GM12891 (cell line): ENCODE results near the gene COL12A1.

ENCODE experiments used
- DNase-seq: peaks from one replicate; pipeline ENCODE4 v3.0.0; 2011; ENCODE audit warnings: low spot score; ENCODE audit not compliant: insufficient read length
- FAIRE-seq: peaks from 2 replicates; lab custom pipeline; 2011; peaks lifted over from hg19 to GRCh38; lab: Jason Lieb, UNC
- PAX5 ChIP-seq: IDR thresholded peaks from 2 replicates; pipeline ENCODE4 v1.6.1; 2011; ENCODE audit warnings: low read length, moderate library complexity, mild to moderate bottlenecking; ENCODE audit not compliant: insufficient read depth, severe bottlenecking
- POLR2A ChIP-seq: IDR thresholded peaks from 2 replicates; pipeline ENCODE4 v1.6.1; 2011; ENCODE audit warnings: low read depth, low read length, control low read depth
- POLR2AphosphoS5 ChIP-seq: IDR thresholded peaks from 2 replicates; pipeline ENCODE4 v1.6.1; 2011; ENCODE audit warnings: low read depth, low read length, control low read depth
- POU2F2 ChIP-seq: IDR thresholded peaks from 2 replicates; pipeline ENCODE4 v1.6.1; 2011; ENCODE audit warnings: low read depth, mild to moderate bottlenecking, control low read depth, low read length, moderate library complexity
- SPI1 ChIP-seq: IDR thresholded peaks from 2 replicates; pipeline ENCODE4 v1.6.1; 2011; ENCODE audit warnings: low read depth, low read length, control low read depth
- TAF1 ChIP-seq: IDR thresholded peaks from 2 replicates; pipeline ENCODE4 v1.6.1; 2011; ENCODE audit warnings: low read depth, low read length, control low read depth

COL12A1 gene

DNA sequence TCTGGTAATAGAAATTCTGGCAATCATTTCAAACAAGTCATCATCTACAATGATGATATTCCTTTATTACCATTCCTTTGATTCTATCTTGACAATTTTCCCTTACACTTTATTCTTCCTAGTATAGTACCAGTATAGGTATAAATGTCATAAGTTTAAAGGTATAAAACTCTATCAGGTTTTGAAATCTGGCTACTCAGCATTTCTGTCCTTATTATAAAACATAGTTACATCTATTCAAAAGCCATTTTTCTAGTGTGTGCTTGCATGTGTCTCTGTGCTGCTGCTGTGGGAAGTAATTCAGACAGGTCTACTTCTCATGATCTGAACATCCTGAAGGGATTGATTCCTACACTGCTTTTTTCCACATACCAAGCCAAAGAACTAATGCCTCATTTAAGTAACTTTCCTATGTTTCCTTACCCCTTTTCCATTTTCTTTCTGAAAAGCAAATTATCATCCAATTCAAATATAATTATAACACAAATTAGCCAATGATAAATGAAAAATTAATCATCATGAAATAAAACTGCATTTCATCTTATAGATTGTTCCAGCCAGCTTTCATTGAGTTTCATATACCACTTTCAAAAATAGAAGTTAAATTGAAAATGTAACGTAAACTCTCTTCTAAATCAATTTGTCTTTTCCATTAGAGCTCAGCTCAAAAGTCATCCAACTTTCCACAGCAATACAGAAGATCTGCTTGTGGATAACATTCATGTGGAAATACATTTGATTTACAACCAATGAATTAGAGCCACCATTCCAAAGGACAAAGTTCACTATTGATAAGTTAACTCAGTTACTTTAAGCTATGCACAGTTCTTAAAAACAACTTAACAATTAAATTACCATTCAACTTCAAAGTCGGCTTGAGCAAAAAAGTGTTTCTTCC is 35.9 kb downstream of the COL12A1 start:
- no peak for DNase-seq
- FAIRE-seq, result no peak
- TF ChIP-seq POU2F2, result no peak
- no peak for TF ChIP-seq PAX5

DNA sequence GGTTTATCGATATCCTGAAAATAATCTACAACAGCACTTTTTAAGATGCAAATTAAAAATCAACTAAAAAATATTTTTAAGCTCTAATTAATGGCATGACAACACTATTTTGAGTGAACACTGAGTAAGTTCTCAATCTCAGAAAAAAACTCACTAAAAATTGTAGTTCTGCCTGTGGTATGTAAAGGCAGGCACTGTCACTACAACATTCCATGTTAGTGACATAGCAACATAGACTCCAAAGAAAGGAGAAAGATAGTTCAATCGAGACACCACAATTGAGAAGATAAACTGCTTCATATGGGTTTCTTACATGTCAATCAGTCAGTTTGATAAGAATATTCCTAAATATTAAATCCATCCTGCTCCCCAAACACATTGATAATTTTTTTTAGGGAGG is 38.0 kb downstream of the COL12A1 start:
- TF ChIP-seq POLR2A, result no peak
- TF ChIP-seq PAX5, result no peak
- TF ChIP-seq SPI1, result no peak
- no peak for TF ChIP-seq POLR2AphosphoS5
- no peak for TF ChIP-seq POU2F2
- no peak for TF ChIP-seq TAF1
- DNase-seq, result no peak
- no peak for FAIRE-seq

DNA sequence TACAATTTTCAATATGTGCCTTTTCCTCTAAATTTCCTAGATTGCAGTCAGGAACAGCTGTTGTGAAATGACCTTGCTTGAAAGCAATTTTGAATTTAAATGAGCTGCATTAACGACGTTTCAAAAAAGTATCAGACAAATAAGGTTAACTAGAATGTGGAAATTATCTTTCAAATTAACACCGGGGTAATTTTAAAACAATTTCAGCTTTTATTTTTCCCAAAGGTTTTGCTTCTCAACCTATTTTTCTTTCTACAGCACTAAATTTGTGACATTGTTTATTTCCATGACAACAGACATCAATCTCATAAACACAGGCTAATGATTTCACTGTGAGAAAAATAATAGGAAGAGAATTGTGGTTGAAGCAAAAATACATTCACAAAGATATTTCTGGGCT is 38.5 kb downstream of the COL12A1 start:
- DNase-seq (no peak), FAIRE-seq (no peak)
- no peak for TF ChIP-seq POLR2A
- TF ChIP-seq TAF1, result no peak
- TF ChIP-seq SPI1, result no peak
- TF ChIP-seq PAX5, result no peak
- TF ChIP-seq POLR2AphosphoS5, result no peak
- TF ChIP-seq POU2F2, result no peak

DNA sequence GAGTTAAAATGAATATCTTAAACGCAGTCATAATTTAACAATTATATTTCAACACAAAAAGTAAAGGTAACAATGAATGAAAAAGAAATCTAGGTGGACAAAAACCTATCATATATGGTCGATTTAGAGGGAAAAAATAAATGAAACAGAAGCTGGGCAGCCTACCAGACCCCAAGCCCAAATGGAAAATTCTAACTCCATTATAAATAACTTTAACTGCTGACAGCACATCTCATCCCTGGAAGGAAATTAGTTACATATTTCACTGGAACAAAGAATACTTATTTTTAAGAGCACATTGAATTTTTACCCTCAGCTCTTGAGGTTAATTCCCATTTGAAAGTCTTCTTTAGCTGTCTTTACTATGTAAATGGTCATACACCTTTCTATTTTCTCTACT is 39.1 kb downstream of the COL12A1 start:
- FAIRE-seq (no peak), DNase-seq (no peak)
- TF ChIP-seq PAX5 (no peak), SPI1 (no peak), POLR2A (no peak), POU2F2 (no peak), POLR2AphosphoS5 (no peak), TAF1 (no peak)

DNA sequence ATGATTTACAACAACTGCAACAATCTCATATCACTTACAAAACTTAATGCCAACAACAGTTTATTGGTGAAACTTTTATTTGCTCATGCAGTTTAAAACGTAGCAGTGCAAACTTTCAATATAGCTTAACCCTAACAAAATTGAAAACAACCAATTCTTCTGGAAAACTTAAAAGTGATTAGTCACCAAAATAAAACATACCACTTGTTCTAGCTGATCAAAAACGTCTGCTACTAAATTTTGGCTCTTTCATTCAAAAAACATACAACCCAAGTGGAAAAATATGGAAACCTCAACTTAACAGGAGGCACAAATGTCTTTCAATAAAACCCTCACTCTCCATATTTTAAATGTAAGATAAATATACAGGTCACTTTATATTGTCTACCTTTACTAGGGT is 39.6 kb downstream of the COL12A1 start:
- FAIRE-seq (no peak), DNase-seq (no peak)
- TF ChIP-seq SPI1 (no peak), POU2F2 (no peak)

DNA sequence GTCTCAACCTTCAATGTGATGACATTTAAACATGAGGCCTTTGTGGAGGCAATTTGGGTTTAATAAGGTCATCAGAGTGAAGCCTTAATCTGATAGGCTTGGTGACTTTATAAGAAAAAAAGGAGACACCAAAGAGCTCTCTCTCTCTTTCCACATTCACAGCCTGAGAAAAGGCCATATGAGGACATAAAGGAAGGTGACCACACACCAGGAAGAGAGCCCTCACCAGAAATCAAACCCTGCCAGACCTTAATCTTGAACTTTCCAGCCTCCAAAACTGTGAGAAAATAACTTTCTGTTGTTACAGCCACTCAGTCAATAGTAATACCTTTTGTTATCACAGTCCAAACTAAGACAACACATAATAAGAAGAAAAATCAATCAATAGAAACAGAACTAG is 47.7 kb downstream of the COL12A1 start:
- no peak for TF ChIP-seq SPI1
- no peak for TF ChIP-seq TAF1
- no peak for TF ChIP-seq PAX5
- no peak for TF ChIP-seq POLR2A
- no peak for TF ChIP-seq POLR2AphosphoS5
- TF ChIP-seq POU2F2, result no peak
- no peak for DNase-seq
- FAIRE-seq, result no peak

DNA sequence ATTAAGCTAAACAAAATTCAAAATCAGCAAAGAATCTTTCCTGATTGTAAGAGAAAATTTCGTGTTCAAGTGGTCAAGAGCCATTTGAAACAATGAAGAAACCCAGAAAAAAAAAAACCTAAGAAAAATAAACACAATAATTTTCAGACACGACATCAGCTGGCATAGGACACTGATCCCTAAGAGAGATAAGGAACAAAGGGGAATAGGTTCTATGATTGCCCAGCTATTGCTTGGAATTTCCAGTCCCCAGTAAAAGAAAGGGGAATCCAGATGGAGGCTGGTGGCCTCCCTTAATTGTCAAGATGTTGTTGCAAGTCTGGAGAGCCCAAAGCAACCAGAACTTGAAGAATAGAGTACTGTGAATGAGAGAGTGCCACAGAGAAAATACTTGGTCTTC is 48.5 kb downstream of the COL12A1 start:
- DNase-seq (no peak), FAIRE-seq (no peak)
- no peak for TF ChIP-seq POLR2AphosphoS5
- no peak for TF ChIP-seq SPI1
- TF ChIP-seq TAF1, result no peak
- no peak for TF ChIP-seq POLR2A
- no peak for TF ChIP-seq POU2F2
- TF ChIP-seq PAX5, result no peak

DNA sequence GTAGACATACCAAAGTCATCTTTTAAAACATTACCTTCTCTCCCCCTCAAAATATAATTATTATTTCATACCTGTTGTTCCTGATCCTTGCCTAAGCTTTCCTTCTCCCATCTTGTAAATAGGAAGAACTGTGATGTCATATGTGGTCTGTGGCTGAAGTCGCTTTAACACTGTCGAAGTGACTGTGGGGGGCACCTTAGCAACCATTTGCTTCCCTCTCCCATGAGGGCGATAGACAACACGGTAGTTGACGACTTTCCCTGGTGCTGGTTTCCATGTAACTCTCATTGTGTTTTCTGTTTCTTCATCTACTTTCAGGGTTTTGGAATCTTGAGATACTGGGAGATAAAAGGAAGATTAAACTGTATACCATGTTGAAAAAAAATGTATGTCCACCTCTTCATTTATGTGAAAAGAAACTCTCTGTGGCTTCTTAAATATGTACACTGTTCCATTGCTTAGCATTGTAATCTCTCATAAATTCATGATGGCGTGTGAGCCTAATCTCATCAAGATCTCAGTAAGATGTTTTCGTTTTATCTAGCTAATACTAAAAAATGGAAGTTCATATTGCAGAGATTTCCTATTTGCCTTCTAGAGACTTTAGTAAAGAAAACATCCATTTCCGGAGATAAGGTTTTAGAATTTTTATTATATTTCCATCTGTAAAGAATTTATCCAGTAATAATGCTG is 49.5 kb downstream of the COL12A1 start:
- TF ChIP-seq TAF1, result no peak
- TF ChIP-seq POU2F2, result no peak
- TF ChIP-seq SPI1, result no peak
- FAIRE-seq, result no peak

DNA sequence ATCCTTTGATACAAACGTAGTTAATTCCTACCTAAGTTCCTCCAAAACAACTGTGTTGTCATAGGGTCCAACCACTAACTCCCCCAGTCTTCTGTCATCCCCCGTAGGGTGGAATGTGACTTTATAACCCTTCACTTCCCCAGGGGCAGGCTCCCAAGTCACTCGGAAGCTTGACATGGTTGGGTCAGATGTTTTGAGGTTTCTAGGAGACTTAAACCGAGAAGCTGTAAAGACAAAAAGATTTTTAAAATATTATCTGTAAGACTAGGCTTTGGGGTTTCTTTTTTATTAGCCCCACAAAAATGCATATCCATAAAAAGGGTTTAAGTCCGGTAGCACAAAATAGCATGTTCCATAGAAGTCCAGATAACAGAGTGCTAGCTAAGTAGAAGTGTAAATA is 50.2 kb downstream of the COL12A1 start:
- FAIRE-seq, result no peak
- TF ChIP-seq PAX5 (no peak), POLR2AphosphoS5 (no peak)
- no peak for DNase-seq

More for the DNA sequence above, 49.5 kb downstream of the COL12A1 start:
- DNase-seq, result no peak

DNA sequence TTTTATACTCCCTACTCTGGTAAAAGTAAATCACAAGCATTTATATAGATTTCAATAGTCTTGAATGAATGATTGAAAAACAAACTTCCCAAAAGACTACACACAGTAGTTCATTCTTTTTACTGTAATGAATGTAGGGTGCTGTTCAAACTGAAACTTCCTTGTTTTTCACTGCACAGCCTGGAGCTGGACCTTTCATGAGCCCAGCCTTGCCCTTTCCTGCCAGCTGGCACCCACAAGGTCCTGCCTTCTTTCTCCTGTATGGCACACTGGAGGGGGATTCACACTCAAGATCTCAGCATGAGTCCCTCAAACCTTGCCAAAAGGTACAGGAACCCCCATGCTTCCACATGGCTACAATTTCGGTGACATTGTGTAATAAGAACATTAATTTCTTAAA is 50.9 kb downstream of the COL12A1 start:
- TF ChIP-seq POLR2AphosphoS5 (no peak), TAF1 (no peak), POLR2A (no peak), SPI1 (no peak), POU2F2 (no peak), PAX5 (no peak)
- no peak for FAIRE-seq
- DNase-seq, result no peak
